EH (cell line): Measurements from ENCODE around the gene SYNGR3.
"Not testable (repeated sequence)": the region's sequence is repeated elsewhere in the genome, so short reads cannot be mapped to it uniquely, and the experiment has no call there.

Experiments
- DNase-seq: peaks from one replicate; pipeline ENCODE4 v3.0.0-alpha.2; 2015; ENCODE audit warnings: low read depth

SYNGR3 gene

GRCh38 chr16:1959269-1960039 is 30.3 kb upstream of the SYNGR3 start, which contains the start of gene NDUFB10:
Gene NDUFB10 (plus strand): TSS chr16:1959538. CDS start chr16:1959625, 87 bp downstream.
- DNase-seq = peak; percentile 89

DNA sequence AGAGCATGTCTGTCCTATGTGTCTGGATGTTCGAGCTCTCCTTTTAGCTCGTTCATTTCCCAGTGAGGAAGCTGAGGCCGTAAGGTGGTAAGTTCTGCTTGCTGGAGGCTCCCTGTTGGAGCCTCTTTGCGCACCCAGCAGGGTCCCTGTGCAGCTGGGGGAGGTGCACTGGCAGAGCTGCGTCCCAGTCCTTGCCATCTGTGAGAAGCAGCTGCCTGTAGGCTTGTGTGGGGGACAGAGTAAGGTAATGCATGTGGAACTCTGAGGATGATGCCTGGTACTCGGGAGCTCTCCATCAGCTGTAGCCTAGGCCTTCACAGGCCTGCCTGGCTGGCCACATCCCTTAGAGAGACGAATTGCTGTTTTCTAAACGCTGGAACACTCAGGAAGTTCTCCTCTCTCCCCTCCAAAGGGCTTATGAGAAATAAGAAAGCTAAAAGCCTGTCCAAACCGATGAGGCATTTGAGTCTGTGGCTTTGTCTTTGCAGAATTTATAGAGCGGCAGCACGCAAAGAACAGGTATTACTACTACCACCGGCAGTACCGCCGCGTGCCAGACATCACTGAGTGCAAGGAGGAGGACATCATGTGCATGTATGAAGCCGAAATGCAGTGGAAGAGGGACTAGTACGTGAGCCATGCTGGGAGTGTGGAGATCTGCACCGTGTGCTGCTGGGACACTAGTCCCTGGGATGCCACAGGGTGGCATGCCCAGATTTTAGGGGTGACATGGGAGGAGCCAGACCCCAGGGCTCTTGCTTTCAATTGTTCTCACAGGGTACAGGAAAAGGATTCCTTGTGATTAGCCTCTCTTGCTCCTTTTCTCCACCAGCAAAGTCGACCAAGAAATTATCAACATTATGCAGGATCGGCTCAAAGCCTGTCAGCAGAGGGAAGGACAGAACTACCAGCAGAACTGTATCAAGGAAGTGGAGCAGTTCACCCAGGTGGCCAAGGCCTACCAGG is 28.8 kb upstream of the SYNGR3 start:
- peak; percentile 42 for DNase-seq

GRCh38 chr16:1961651-1962067 is 28.1 kb upstream of the SYNGR3 start:
- no peak for DNase-seq

- not testable (repeated sequence) for DNase-seq
These were observed 27.3 kb upstream of the SYNGR3 start for GRCh38 chr16:1962161-1963153.

- peak; percentile 48 for DNase-seq
These were observed 25.8 kb upstream of the SYNGR3 start for GRCh38 chr16:1963806-1964505.

DNA sequence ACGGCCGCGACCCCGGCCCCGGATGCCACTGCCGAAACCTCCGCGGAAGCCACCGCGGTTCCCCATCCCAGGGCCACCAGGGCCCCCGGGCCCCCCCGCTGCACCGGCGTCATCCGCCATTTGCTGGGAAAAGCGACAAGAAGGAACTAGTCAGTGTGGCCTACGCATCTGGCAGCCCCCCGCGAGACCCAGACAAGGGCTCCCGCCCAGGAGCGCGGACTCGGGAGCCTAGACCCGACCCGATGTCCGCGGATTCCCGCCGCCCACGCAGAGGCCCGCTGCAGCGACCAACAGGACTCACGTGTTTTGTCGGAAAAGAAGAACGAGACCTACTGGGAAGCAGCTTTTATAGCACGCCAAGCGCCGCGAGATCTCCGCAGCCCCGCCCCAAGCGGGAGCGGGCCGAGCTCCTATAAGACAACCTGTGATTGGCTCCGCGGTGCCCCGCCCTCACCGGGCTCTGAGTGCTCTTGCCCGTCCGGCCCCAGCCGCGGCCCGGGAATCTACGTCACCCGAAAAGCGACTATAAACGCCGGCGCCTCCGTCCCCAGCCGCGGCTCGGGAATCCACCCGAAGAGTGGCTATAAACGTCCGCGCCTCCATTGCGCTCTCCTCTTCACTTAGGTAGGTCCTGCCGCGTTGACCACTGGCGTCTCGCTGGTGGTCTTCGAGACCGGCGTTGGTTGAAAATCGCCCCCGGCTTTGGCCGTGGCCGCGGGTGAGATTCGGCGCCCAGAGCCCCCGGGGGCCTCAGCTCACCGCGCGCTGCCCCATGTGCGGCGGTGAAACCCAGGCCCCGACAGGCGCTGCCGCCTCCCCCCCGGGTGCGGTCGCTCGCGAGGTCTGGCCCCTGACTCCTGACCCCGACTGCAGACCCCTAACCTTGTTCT is 25.0 kb upstream of the SYNGR3 start, which contains the start of gene RPS2:
Gene RPS2 (minus strand): TSS at position 321 of the 890 bp plus-strand sequence. CDS start 201 bp downstream, at position 120.
- peak; percentile 99 for DNase-seq

DNA sequence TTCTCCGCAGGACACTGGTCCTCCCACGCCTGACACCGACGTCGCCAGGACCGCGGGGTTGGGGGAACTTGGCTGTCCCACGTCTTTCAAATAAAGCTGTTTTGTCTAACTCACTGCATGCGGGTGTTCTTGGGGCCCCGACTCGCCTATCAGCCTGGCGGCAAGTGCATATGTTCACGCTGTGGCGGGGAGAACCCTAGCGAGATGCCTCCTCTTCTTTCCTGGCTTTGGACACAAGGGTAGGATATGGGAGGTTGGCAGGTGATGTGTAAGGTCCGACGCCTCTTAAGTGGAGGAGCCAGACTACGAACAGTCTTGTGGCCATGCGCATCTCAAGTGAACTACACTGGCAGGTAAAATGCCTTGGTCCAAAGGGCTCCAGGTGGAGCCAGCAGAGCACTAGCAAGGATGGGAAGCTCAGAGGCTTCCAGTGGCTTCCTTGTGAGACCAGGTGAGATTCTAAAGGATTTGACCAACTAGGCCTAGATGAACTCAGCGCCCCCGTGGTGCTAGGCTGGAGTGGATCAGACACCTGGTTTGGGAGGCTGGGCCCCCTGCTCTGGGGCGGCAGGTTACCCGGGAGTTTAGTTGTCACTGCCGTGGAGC is 24.3 kb upstream of the SYNGR3 start:
- DNase-seq = no peak

- DNase-seq = no peak
These were observed 23.3 kb upstream of the SYNGR3 start, which contains the start of gene RNF151 for GRCh38 chr16:1966460-1966859. Gene RNF151 (plus strand): TSS chr16:1966856. CDS start chr16:1966882, 26 bp downstream.

- DNase-seq = no peak
These were observed 21.4 kb upstream of the SYNGR3 start for GRCh38 chr16:1968146-1968953.

GRCh38 chr16:1971796-1972489 is 17.8 kb upstream of the SYNGR3 start, which contains the start of gene TBL3:
Gene TBL3 (plus strand): TSS chr16:1972053. CDS start chr16:1972165, 112 bp downstream.
- peak; percentile 94 for DNase-seq

- DNase-seq = no peak
These were observed 17.3 kb upstream of the SYNGR3 start for GRCh38 chr16:1972490-1972877.

- no peak for DNase-seq
These were observed 16.2 kb upstream of the SYNGR3 start for GRCh38 chr16:1973461-1974156.

DNA sequence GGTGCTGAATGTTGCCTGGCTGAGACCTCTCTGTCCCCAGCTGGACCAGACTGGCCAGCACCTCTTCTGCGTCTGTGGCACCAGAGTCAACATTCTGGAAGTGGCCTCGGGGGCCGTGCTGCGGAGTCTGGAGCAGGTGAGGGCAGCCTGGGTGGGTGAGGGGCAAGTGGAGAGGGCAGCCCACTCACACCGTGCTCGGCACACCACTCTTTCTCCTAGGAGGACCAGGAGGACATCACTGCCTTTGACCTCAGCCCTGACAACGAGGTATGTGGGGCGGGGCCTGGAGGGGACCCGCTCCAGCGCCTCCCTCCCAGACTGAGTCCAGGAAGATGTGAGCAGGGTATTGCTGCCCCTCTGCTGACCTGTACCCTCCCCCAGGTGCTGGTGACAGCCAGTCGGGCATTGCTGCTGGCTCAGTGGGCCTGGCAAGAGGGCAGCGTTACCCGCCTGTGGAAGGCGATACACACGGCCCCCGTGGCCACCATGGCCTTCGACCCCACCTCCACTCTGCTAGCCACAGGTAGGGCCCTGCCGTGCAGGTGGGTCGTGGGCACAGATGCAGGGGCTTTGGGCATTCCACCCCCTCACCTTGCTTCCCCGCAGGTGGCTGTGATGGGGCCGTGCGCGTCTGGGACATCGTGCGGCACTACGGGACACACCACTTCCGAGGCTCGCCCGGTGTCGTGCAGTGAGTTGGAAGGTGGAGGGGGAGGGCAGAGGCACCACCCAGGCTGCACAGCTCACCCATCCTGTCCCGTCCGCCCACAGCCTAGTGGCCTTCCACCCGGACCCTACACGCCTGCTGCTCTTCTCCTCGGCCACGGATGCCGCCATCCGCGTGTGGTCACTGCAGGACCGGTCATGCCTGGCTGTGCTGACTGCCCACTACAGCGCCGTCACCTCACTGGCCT is 15.4 kb upstream of the SYNGR3 start:
- no peak for DNase-seq

DNA sequence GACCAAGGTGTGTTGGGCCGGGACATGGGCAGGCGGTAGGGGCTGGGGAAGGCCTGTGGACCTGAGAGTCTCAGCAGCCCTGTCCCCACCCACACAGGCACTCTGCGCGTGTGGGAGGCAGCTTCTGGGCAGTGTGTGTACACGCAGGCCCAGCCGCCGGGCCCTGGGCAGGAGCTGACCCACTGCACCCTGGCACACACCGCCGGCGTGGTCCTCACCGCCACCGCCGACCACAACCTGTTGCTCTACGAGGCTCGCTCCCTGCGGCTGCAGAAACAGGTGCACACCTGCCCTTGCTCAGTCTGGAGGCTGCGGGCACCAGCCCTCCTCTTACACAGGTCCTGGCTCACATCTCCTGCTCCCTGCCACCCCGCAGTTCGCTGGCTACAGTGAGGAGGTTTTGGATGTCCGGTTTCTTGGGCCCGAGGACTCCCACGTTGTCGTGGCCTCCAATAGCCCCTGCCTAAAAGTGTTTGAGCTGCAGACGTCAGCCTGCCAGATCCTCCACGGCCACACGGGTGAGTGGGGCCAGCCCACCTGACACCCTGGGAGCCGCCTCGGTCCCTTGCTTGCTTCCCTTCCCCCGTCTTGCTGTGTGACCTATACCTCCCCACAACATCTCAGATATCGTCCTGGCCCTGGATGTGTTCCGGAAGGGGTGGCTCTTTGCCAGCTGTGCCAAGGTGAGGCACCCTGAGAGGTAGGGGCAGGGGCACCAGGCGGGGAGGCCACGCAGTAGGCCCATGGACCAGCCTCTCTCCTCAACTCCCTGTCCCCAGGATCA is 14.1 kb upstream of the SYNGR3 start:
- no peak for DNase-seq

GRCh38 chr16:1976216-1976520 is 13.6 kb upstream of the SYNGR3 start:
- no peak for DNase-seq
